H1 (cell line): ENCODE measurements around the gene HSF4.

Experiments
- BCL11A ChIP-seq, 2 experiments: IDR thresholded peaks; one replicate each; pipeline ENCODE4 v1.6.1; 2011; ENCODE audit warnings: low read depth in 2 of 2, low read length in 2 of 2, mild to moderate bottlenecking in 2 of 2
- EZH2 ChIP-seq: fragments of 200-600 bp; sonication (generic); IDR thresholded peaks from 2 replicates; pipeline ENCODE4 v1.7.1; 2012; ENCODE audit warnings: low read depth, mild to moderate bottlenecking, moderate library complexity, low read length, inconsistent platforms; ENCODE audit not compliant: severe bottlenecking
- POLR2AphosphoS5 ChIP-seq: IDR thresholded peaks from 2 replicates; pipeline ENCODE4 v1.6.1; 2011; ENCODE audit warnings: low read depth, low read length
- RAD21 ChIP-seq, 2 experiments: IDR thresholded peaks in 1 of 2; conservative IDR thresholded peaks in 1 of 2; 2 replicates each; pipeline ENCODE4 v1.6.1; 2011; ENCODE audit warnings: low read depth in 2 of 2, low read length in 2 of 2, improper control_type of control experiment in 1 of 2, inconsistent platforms in 1 of 2, mild to moderate bottlenecking in 1 of 2, moderate library complexity in 1 of 2
- SIX5 ChIP-seq: IDR thresholded peaks from 2 replicates; pipeline ENCODE4 v1.6.1; 2011; ENCODE audit warnings: mild to moderate bottlenecking, low read depth, low read length
- SRF ChIP-seq: IDR thresholded peaks from 2 replicates; pipeline ENCODE4 v1.6.1; 2011; ENCODE audit warnings: mild to moderate bottlenecking, low read depth, low read length, moderate library complexity
- ZNF274 ChIP-seq: IDR thresholded peaks from 2 replicates; pipeline ENCODE4 v1.7.0; 2012; ENCODE audit warnings: low read length, borderline replicate concordance; ENCODE audit errors: extremely low read depth
- TF ChIP-seq, protein P1 (sequence below), 3 experiments: IDR thresholded peaks; 1 replicate in 2 of 3; 2 replicates in 1 of 3; pipeline versions ENCODE4 v1.5.1 to v1.6.1; 2011; ENCODE audit warnings: low read length in 3 of 3, mild to moderate bottlenecking in 3 of 3, inconsistent platforms in 2 of 3, low read depth in 1 of 3, moderate library complexity in 1 of 3; ENCODE audit not compliant: insufficient read depth in 1 of 3; ENCODE audit errors: control extremely low read depth in 1 of 3

DNA sequence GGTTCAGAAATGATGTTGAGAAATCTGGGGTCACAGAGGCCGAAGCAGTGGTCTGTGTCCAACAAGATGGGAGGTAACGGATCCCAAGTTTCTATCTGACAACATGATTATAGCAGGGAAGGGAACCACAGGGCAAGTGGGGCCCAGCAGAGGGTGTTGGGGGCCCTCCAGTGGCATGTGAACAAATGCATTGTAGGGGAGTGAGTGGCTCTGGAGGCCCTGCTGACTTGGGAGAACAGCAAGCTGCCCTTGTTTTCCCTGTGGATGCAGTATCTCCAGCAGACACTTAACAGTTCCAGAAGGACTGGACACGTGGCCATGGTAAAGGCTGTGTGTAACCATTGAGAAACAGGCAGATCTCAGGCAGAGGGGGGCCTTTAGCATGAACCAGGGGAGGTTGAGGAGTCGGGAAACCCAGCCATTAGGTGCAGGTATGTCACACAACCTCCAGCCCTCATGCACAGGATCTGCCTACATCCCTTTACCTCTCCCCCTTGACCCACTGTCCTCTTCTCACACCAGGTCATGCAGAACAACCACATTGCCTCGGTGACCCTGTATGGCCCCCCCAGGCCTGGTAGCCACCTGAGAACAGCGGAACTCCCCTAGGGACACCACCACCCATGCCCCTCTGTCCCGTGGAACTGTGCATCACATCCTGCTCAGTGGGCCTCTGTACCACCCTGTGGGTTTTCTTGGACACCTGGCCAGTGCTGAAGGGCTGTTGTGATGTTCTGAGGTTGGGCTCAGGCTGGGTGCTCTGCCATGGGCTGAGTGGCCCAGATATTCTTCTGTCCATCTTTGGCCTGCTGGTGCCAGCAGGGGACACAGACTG is 17.8 kb upstream of the HSF4 start:
- no peak for TF ChIP-seq SRF
- no peak for TF ChIP-seq BCL11A (IDR thresholded peaks at IDR 0.05; ENCODE audit: low read depth in 2 of 2, low read length in 2 of 2)
- TF ChIP-seq, protein P1, sequence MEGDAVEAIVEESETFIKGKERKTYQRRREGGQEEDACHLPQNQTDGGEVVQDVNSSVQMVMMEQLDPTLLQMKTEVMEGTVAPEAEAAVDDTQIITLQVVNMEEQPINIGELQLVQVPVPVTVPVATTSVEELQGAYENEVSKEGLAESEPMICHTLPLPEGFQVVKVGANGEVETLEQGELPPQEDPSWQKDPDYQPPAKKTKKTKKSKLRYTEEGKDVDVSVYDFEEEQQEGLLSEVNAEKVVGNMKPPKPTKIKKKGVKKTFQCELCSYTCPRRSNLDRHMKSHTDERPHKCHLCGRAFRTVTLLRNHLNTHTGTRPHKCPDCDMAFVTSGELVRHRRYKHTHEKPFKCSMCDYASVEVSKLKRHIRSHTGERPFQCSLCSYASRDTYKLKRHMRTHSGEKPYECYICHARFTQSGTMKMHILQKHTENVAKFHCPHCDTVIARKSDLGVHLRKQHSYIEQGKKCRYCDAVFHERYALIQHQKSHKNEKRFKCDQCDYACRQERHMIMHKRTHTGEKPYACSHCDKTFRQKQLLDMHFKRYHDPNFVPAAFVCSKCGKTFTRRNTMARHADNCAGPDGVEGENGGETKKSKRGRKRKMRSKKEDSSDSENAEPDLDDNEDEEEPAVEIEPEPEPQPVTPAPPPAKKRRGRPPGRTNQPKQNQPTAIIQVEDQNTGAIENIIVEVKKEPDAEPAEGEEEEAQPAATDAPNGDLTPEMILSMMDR (IDR thresholded peaks at IDR 0.05; ENCODE audit: control extremely low read depth in 1 of 3, insufficient read depth in 1 of 3, low read depth in 1 of 3, low read length in 3 of 3): no peak
- TF ChIP-seq RAD21 (IDR thresholded peaks at IDR 0.05 in 1 of 2, conservative IDR thresholded peaks at IDR 0.05 in 1 of 2; ENCODE audit: low read depth in 2 of 2, low read length in 2 of 2): 0 out of 4 replicates have a peak, but pooled peaks of 1 of the 2 experiments have one; percentile 12
- no peak for TF ChIP-seq ZNF274
- no peak for TF ChIP-seq POLR2AphosphoS5
- TF ChIP-seq SIX5: no peak
- no peak for TF ChIP-seq EZH2
